ENCODE data around the gene PROSER3. TPM values are rescaled to one million over a fixed set of nuclear protein-coding genes. Genes with fewer than 3 reads are reported as not detected.
A peak's percentile ranks its signal among the peaks of the same experiment; 100 is the strongest.

PROSER3 gene
- total and polyA plus RNA-seq, 9 of the 15 experiments (the other 6 are each of a cell fraction or from before 2014, with no cell fraction given): 1.0 to 39.5 (median 5.1) TPM

DNA sequence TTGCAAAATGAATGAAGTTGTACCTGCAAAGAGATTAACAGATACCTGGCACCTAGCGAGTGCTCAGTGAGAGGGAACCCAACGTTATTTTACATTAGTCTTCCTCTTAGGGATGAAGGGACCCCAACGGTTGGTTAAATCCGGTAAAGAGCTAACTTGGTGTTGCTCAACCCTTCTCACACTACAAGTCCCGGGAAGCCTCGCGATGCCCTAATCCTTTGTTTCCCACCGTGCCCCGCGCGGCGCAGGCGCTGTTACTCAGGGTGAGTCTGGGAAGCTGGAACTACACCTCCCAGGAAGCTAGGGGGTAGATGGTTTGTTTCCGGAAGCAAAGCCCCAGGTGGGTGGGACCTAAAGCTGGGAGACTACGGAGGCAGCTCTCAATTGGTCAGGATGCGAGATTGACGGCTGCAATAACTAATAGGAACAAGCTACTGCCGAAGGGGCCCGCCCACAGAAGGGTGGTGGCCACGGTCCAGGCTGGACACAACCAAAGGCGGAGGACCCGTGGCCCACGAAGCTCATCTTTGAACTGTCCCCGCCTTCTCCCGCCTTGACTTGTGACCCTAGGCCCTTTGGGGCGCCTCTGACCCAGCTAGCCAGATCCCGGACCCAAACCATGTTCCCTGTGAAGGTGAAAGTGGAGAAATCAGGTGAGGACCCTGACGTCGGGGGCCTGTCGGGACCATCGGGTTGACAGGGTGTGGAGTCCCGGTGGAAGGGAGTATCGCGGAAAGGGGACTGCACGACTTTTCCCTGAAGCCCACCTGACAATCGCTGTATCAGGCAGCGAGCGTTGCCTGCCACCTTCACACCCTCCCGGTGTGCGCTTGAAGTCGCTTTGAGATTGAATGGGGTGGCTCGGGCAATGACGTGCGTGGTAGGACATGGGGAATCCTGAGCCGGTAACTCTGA lies 9.6 kb upstream of the PROSER3 start, which contains the start of gene LIN37 (continued):
- TF ChIP-seq, protein P1, sequence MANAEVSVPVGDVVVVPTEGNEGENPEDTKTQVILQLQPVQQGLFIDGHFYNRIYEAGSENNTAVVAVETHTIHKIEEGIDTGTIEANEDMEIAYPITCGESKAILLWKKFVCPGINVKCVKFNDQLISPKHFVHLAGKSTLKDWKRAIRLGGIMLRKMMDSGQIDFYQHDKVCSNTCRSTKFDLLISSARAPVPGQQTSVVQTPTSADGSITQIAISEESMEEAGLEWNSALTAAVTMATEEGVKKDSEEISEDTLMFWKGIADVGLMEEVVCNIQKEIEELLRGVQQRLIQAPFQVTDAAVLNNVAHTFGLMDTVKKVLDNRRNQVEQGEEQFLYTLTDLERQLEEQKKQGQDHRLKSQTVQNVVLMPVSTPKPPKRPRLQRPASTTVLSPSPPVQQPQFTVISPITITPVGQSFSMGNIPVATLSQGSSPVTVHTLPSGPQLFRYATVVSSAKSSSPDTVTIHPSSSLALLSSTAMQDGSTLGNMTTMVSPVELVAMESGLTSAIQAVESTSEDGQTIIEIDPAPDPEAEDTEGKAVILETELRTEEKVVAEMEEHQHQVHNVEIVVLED (CRISPR knock-in tag; IDR thresholded peaks at IDR 0.05): peak; percentile 38; the same call in 1 of the 2 replicates
- TF ChIP-seq ZNF586 (CRISPR knock-in tag; conservative IDR thresholded peaks at IDR 0.05) (no peak), ETV6 (IDR thresholded peaks at IDR 0.05; ENCODE audit: borderline replicate concordance in 1 of 2, low read depth in 2 of 2, low read length in 1 of 2) (no peak), ETV6 (CRISPR knock-in tag; IDR thresholded peaks at IDR 0.05; ENCODE audit: borderline replicate concordance) (no peak), ZFP36 (IDR thresholded peaks at IDR 0.05; ENCODE audit: low read depth, low read length, partially characterized antibody) (no peak), ZNF143 (CRISPR knock-in tag; IDR thresholded peaks at IDR 0.05) (peak; percentile 96), PHF21A (IDR thresholded peaks at IDR 0.05; ENCODE audit: borderline replicate concordance, low read depth) (no peak), GABPA (tag; conservative IDR thresholded peaks at IDR 0.05; ENCODE audit: low read depth) (peak; percentile 96)

All from K562 (cell line).